H54 (cell line): ENCODE results near the gene WIF1.

ENCODE experiments used
- DNase-seq: peaks from one replicate; pipeline ENCODE4 v3.0.0; 2011; ENCODE audit warnings: low spot score, mixed read lengths; ENCODE audit not compliant: insufficient read length
- FAIRE-seq: peaks from 3 replicates; lab custom pipeline; 2011; peaks lifted over from hg19 to GRCh38; lab: Jason Lieb, UNC
- POLR2A ChIP-seq: IDR thresholded peaks from 2 replicates; pipeline ENCODE4 v1.6.1; 2011; ENCODE audit warnings: low read depth, mild to moderate bottlenecking, low read length

WIF1 gene, protein sequence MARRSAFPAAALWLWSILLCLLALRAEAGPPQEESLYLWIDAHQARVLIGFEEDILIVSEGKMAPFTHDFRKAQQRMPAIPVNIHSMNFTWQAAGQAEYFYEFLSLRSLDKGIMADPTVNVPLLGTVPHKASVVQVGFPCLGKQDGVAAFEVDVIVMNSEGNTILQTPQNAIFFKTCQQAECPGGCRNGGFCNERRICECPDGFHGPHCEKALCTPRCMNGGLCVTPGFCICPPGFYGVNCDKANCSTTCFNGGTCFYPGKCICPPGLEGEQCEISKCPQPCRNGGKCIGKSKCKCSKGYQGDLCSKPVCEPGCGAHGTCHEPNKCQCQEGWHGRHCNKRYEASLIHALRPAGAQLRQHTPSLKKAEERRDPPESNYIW

DNA sequence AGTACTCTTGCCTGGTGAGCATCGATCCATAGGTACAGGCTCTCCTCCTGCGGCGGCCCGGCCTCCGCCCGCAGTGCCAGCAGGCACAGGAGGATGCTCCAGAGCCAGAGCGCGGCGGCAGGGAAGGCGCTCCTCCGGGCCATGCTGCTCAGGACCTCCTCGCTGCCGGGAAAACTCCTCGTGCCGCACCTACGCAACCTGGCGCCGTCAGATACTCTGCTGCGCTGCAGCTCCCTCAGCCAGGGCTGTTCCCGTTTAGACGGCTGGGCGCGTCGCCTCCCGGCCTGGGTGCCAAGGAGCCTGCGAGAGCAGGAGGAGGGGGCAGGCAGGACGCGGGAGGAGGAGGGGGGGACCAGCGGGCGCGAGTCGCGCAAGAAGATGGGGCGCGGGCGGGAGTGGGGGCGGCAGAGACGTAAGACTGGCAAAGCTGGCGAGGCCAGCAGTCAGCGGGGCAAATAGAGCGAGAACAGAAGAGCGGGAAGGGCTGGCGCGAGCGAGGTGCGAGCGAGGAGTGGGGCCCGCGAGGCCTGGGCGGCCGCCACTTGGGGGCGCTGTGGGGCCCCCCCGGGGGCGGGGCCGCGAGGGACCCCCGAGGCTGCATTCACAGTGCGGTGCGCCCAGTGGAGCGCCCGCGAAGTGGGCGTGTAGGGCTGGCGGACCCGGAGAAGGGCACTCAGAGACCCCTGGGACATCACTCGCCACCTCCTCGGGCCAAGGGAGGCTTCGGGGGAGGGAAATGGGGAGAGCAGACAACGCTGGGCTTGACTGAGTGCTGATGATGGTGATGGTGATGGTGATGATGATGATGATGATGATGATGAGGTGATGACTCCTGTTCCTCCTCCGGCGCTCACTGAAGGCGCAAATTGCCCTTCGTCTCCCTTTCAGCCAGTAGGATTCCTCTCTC lies at the start of gene WIF1:
Gene WIF1 (minus strand): TSS at position 257 of the 907 bp plus-strand sequence. CDS start 114 bp downstream, at position 143.
- TF ChIP-seq POLR2A = no peak
- FAIRE-seq (no peak), DNase-seq (no peak)

DNA sequence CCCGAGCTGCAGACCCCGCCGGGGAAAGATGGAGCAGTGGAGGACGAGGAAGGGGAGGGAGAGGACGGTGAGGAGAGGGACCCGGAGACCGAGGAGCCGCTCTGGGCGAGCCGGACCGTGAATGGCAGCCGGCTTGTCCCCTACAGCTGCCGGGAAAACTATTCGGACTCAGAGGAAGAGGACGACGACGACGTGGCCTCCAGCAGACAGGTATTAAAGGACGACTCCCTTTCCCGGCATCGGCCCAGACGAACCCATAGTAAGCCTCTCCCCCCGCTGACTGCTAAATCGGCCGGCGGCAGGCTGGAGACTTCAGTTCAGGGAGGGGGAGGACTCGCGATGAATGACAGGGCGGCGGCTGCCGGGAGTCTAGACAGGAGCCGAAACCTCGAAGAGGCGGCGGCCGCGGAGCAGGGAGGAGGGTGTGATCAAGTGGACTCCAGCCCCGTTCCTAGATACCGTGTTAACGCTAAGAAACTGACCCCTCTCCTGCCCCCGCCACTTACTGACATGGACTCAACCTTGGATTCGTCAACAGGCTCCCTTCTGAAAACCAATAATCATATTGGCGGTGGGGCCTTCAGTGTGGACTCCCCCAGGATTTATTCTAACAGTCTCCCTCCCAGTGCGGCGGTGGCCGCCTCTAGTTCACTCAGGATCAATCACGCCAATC lies 49.2 kb upstream of the WIF1 start:
- FAIRE-seq (peak; percentile 6), DNase-seq (peak; percentile 56)
- 0 out of 2 replicates have a peak, but pooled peaks have one; percentile 29 for TF ChIP-seq POLR2A

DNA sequence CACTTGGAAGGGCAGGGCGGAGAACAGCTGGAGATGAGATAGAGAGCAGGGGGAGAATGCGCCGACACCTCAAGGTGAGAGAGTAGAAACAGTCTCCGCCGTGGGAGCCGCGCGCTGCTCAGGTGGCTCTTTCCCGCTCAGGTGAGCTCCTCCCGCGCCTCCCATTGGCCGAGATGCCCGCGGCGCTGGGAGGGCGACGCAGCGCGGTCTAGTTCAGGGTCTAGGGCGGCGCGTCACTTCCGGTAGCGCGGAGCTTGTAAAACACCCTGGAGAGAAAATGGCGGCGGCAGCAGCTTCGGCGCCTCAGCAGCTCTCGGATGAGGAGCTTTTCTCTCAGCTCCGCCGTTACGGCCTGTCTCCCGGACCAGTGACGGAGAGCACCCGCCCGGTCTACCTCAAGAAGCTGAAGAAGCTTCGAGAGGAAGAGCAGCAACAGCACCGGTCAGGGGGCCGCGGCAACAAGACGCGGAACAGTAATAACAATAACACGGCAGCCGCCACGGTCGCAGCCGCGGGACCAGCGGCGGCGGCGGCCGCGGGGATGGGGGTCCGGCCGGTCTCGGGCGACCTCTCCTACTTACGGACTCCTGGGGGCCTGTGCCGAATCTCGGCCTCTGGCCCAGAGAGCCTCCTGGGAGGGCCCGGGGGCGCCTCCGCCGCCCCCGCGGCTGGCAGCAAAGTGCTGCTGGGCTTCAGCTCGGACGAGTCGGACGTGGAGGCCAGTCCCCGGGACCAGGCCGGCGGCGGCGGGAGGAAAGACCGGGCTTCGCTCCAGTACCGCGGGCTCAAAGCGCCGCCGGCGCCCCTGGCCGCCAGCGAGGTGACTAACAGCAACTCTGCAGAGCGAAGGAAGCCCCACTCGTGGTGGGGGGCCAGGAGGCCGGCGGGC lies 48.5 kb upstream of the WIF1 start, which contains the start of gene LEMD3:
Gene LEMD3 (plus strand): TSS at position 264 of the 889 bp plus-strand sequence. CDS start 14 bp downstream, at position 278.
- FAIRE-seq (peak; percentile 69), DNase-seq (peak; percentile 88)
- peak; percentile 83 for TF ChIP-seq POLR2A

DNA sequence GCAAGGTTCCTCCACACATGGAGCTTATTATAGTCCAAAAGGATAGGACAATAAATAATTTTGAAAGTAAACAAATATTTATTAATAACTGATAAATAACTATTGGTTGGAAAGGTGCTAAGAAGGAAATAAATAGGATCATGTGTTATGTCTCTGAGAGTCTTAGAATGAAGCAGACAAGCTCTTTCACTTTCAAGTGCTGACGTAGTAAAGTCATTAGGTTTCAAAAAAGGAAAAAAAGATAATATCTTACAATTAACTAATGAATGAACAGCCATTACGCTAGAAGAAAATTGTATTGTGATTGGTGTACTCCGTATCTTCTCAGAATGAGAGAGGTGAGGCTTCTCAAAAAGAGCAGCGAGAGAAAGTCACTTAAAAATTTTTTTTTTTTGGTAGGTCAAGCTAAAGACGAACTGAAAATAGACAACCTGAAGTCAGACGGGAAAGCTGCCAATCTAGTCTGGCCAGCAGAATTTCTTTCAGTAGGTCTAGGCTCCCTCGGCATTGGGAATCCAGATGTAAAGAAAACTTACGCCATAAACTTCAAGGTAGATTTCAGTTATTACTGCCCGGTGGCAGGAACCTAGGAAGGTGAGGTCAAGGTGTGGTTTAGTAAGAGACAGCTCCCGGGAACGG lies 47.7 kb upstream of the WIF1 start:
- DNase-seq = no peak
- no peak for FAIRE-seq
- TF ChIP-seq POLR2A = no peak

DNA sequence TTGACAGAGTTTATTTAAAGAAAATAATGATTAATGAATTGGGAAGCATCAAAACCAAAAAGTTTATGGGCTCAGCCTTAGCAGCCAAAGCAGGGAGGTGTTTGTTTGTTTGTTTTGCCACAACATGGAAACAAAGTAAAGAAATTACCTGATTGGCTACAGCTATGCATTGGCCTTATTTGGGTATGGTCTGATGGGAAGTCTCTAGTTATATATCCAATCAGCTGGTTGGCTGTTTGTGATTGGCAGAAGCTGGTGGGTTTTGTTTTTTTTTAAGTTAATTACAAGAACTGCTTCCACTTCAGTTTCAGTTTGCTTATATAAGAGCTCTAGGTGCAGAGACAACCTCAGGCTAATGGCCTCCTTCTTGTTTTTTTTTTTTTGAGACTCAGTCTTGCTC lies 43.7 kb upstream of the WIF1 start:
- DNase-seq = no peak
- no peak for FAIRE-seq
- no peak for TF ChIP-seq POLR2A

DNA sequence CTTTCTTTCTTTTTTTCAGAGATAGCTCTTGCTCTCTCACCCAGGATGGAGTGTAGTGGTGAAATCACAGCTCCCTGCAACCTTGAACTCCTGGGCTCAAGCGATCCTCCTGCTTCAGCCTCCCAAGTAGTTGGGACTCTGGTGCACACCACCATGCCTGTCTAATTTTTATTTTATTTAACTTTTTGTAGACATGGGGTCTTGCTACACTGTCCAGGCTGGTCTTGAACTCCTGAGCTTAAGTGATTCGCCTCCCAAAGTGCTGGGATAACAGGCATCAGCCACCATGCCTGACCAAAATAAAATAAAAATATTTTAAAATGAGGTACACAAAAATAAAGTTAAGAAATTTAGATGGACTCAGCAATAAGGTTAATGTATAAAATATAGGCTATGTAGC lies 43.1 kb upstream of the WIF1 start:
- FAIRE-seq (no peak), DNase-seq (no peak)
- TF ChIP-seq POLR2A = no peak

DNA sequence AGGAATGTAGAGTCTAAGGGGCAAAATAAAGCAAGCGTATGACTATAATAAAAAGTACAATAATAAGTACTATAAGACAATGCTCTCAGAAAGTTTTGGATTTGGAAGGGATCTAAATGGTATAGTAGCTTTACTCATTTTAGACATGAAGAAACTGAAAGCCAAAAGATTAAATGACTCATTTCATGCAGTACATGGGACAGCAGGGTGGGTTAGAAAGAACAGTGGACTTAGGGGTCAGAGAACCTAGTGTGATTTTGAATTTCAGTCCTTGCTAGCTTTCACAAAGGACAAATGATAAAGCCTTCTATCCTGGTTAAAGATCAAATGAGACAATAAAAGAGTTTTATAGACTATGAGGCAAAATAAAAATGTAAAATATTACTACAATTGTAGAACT lies 41.5 kb upstream of the WIF1 start:
- DNase-seq (no peak), FAIRE-seq (no peak)
- no peak for TF ChIP-seq POLR2A

DNA sequence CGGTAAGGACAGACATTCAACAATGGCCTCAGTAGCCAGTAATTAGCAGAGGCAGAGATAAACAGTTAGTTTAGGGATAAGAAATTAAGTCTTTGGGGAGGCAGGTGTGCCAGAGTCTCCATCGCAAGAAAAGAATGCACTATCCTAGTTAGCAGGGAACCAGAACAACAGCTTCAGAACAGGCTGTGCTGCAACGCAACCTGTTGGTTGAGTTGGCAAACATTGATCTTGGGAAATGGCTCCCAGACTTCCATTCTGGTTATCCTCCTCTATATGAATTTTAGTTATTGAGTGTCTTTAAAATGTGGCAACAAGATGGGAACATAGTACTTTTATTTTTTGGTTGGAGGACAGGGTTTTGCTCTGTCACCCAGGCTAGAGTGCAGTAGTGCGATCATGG lies 36.0 kb upstream of the WIF1 start:
- no peak for FAIRE-seq
- DNase-seq = no peak
- TF ChIP-seq POLR2A = no peak

DNA sequence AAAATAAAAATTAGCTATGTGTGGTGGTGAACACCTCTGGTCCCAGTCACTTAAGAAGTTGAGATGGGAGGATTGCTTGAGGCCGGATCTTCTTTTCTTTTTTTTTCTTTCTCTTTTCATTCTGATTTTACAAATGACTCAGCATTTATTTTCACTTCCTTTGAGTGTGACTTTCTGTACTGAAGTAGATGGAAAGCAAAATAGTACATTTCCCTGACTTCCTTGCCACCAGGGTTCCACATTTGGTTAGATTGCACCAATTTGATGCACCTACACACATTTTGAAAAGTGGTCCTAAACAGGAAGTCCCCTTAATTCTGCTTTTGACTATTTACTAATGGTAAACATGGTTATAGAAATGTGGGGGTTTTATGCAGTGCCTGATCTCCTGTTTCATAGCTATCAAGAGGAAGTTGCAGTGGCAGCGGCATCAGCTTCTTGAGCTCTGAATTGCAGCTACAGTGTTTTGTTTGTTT lies 35.3 kb upstream of the WIF1 start:
- TF ChIP-seq POLR2A = no peak
- DNase-seq = no peak
- no peak for FAIRE-seq

DNA sequence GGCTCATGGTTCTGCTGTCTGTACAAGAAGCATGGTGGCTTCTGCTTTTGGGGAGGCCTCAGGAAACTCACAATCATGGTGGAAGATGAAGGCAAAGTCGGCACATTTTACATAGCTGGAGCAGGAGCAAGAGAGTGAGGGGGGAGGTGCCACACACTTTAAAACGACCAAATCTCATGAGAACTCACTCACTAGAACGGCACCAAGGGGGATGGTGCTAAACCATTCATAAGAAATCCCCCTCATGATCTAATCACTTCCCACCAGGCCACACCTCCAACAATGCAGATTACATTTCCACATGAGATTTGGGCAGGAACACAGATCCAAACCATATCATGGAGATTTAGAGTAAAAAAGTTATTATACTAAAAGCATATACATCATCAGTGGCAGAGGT lies 34.7 kb upstream of the WIF1 start:
- TF ChIP-seq POLR2A = no peak
- DNase-seq (no peak), FAIRE-seq (peak; percentile 11)

DNA sequence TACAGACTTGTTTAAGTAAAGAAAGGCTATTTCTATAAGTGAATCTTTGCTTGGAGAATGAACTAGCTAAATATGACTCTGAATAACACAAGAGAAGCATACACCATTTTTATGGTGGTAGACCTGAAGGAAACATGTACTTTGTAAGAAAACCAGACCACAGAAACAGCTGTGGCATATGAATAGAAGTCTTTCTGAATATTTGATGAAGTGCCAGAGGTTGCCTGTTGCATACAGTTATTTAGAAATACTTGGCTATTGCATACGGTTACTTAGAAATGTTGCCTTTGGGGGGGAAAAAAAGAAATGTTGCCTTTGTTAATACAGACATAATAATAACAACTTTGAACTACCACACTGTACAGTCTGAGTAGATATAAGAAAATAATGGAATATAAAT lies 31.5 kb upstream of the WIF1 start:
- no peak for DNase-seq
- TF ChIP-seq POLR2A = no peak
- no peak for FAIRE-seq

DNA sequence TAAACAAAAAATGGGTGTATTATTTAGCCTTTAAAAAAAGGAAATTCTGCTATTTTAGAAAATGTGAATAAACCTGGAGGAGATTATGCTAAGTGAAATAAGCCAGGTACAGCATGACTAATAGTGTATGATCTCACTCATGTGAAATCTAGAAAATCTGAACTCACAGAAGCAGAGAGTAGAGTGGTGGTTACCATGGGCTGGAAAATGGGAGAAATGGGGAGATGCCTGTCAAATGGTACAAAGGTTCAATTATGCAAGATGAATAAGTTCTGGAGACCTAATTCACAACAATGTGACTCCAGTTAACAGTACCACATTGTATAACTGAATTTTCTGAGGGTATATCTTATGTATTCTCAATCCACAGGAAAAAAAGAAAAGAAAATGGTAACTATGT lies 30.9 kb upstream of the WIF1 start:
- DNase-seq (no peak), FAIRE-seq (peak; percentile 58)

More for the DNA sequence above, 30.9 kb upstream of the WIF1 start:
- no peak for TF ChIP-seq POLR2A
